Measurements from ENCODE around the gene UBE3A. TPM values are rescaled to one million over a fixed set of nuclear protein-coding genes. Genes with fewer than 3 reads are reported as not detected.

UBE3A gene
- total RNA-seq, 1 donor from 2014 or later: 152 TPM

DNA sequence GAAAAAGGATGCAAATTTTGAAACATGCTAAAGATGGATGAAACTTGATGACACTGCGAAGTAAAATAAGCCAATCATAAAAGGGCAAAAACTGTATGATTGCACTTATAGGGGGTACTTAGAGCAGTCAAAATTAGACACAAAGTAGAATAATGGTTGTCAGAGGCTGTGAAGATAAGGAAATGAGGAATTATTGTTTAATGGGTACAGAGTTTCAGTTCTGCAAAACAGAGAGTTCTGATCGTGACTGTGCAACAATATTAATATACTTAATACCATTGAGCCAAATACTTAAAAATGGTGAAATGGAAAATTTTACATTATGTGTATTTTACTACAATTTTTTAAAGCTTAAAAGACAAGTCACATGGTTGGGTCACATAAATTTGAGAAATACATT, 35.1 kb downstream of the UBE3A start:
- H3K27ac Mint-ChIP-seq (ENCODE audit: unreplicated experiment): no peak overlapping the region
- H3K4me1 Mint-ChIP-seq (ENCODE audit: low read depth, unreplicated experiment): peaks cover 4% of the 10 kb centered on the region
- TF ChIP-seq, protein P1, sequence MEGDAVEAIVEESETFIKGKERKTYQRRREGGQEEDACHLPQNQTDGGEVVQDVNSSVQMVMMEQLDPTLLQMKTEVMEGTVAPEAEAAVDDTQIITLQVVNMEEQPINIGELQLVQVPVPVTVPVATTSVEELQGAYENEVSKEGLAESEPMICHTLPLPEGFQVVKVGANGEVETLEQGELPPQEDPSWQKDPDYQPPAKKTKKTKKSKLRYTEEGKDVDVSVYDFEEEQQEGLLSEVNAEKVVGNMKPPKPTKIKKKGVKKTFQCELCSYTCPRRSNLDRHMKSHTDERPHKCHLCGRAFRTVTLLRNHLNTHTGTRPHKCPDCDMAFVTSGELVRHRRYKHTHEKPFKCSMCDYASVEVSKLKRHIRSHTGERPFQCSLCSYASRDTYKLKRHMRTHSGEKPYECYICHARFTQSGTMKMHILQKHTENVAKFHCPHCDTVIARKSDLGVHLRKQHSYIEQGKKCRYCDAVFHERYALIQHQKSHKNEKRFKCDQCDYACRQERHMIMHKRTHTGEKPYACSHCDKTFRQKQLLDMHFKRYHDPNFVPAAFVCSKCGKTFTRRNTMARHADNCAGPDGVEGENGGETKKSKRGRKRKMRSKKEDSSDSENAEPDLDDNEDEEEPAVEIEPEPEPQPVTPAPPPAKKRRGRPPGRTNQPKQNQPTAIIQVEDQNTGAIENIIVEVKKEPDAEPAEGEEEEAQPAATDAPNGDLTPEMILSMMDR (IDR thresholded peaks at IDR 0.05; ENCODE audit: partially characterized antibody, unreplicated experiment): no peak
- peaks cover 8% of the 10 kb centered on the region for H3K9me3 Mint-ChIP-seq (ENCODE audit: unreplicated experiment)
- no peak overlapping the region for H3K4me3 Mint-ChIP-seq (ENCODE audit: unreplicated experiment)
- no peak for DNase-seq
- H3K27me3 Mint-ChIP-seq (ENCODE audit: unreplicated experiment): no peaks in the 10 kb centered on the region
- peaks cover 7% of the 10 kb centered on the region for H3K36me3 Mint-ChIP-seq (ENCODE audit: unreplicated experiment)

DNA sequence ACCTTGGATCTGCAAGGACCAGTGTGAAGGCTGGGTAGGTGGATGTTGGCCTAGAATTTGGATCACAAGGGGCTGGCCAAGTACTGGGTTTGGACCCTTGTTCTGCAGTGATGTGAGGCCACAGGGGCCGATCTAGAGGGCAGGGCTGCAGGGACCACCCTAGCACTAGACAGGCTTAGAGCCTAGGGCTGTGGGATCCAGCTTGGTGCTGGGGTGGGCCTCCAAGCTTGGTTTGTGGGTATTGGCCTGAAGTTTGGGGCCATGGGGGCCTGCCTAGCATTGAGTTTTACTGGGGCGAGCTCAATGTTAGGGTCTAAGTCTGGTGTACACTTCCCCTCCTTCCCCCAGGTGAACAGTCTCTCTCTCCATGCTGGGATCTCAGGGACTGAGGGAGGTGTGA, 36.5 kb downstream of the UBE3A start:
- no peak overlapping the region for H3K27ac Mint-ChIP-seq (ENCODE audit: unreplicated experiment)
- no peak for DNase-seq
- no peak overlapping the region for H3K4me3 Mint-ChIP-seq (ENCODE audit: unreplicated experiment)
- H3K27me3 Mint-ChIP-seq (ENCODE audit: unreplicated experiment): peaks cover 2% of the 10 kb centered on the region
- H3K9me3 Mint-ChIP-seq (ENCODE audit: unreplicated experiment): peaks cover 8% of the 10 kb centered on the region
- TF ChIP-seq, protein P1 (IDR thresholded peaks at IDR 0.05; ENCODE audit: partially characterized antibody, unreplicated experiment): no peak
- peaks cover 7% of the 10 kb centered on the region for H3K36me3 Mint-ChIP-seq (ENCODE audit: unreplicated experiment)
- peaks cover 4% of the 10 kb centered on the region for H3K4me1 Mint-ChIP-seq (ENCODE audit: low read depth, unreplicated experiment)

DNA sequence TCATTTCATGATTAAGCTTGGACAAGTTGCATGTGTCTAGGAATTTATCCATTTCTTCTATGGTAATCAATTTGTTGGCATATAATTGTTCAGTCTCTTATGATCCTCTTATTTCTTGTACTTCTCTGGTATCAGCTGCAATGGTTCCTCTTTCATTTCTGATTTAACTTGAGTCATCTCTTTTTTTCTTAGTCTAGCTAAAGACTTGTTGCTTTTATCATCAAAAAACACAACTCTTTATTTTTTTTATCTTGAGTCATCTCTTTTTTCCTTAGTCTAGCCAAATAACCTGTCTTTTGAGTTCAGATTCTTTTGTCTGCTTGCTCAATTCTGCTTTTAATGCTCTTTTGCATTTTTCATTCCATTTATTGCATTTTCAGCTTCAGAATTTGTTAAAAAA, 37.3 kb downstream of the UBE3A start:
- Mint-ChIP-seq H3K36me3 (ENCODE audit: unreplicated experiment) (peaks cover 7% of the 10 kb centered on the region), H3K27ac (ENCODE audit: unreplicated experiment) (no peak overlapping the region), H3K4me3 (ENCODE audit: unreplicated experiment) (no peak overlapping the region), H3K27me3 (ENCODE audit: unreplicated experiment) (peaks cover 2% of the 10 kb centered on the region), H3K4me1 (ENCODE audit: low read depth, unreplicated experiment) (no peaks in the 10 kb centered on the region), H3K9me3 (ENCODE audit: unreplicated experiment) (peaks cover 8% of the 10 kb centered on the region)
- DNase-seq: no peak
- TF ChIP-seq, protein P1 (IDR thresholded peaks at IDR 0.05; ENCODE audit: partially characterized antibody, unreplicated experiment): no peak

DNA sequence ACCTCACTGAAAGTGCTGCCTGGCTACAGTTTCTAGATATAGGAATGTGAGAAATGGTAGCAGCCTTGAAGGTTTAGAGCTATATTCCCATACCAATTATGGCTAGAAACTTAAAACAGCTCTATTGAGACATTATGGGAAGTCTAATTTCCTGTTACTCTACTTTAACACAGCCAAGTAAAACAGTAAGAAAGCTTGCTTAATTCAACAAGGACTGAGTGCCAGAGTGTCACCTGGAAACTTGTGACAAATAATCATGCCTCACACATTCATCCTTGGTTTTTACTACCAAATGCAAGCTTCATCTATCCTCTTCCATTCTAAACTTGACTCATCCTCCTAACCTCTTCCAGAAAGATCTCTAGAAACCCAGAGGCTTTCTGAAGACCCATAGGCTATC, 41.7 kb downstream of the UBE3A start:
- peaks cover 2% of the 10 kb centered on the region for H3K27me3 Mint-ChIP-seq (ENCODE audit: unreplicated experiment)
- no peaks in the 10 kb centered on the region for H3K36me3 Mint-ChIP-seq (ENCODE audit: unreplicated experiment)
- no peak overlapping the region for H3K27ac Mint-ChIP-seq (ENCODE audit: unreplicated experiment)
- H3K4me1 Mint-ChIP-seq (ENCODE audit: low read depth, unreplicated experiment): peaks cover 7% of the 10 kb centered on the region
- H3K9me3 Mint-ChIP-seq (ENCODE audit: unreplicated experiment): peaks cover 4% of the 10 kb centered on the region
- TF ChIP-seq, protein P1 (IDR thresholded peaks at IDR 0.05; ENCODE audit: partially characterized antibody, unreplicated experiment): no peak
- DNase-seq: no peak
- no peak overlapping the region for H3K4me3 Mint-ChIP-seq (ENCODE audit: unreplicated experiment)

DNA sequence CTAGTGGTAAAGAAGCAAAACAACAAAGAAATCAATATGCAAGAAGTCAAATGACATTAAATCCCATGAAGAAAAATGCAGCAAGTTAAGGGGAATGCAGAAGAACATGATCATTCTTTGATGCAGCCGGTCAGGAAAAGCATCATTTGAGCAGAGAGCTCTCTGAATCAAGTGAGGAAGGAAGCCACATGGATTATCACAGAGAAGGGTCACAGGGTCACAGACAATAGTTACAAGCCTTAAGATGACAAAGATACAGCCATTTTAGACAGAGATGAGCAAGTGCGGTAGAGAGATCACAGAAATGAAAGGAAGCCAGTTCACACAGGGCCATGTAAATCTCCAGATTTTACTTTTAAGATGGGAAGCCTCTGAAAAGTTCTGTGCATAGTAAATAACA, 43.9 kb downstream of the UBE3A start:
- Mint-ChIP-seq H3K9me3 (ENCODE audit: unreplicated experiment) (peaks cover 2% of the 10 kb centered on the region), H3K36me3 (ENCODE audit: unreplicated experiment) (no peaks in the 10 kb centered on the region), H3K27ac (ENCODE audit: unreplicated experiment) (no peak overlapping the region), H3K4me3 (ENCODE audit: unreplicated experiment) (no peak overlapping the region), H3K4me1 (ENCODE audit: low read depth, unreplicated experiment) (peaks cover 7% of the 10 kb centered on the region), H3K27me3 (ENCODE audit: unreplicated experiment) (peaks cover 2% of the 10 kb centered on the region)
- TF ChIP-seq, protein P1 (IDR thresholded peaks at IDR 0.05; ENCODE audit: partially characterized antibody, unreplicated experiment): no peak
- no peak for DNase-seq

All from glutamatergic neuron (in vitro differentiated cells).